Aorta (tissue), 5 donors: ENCODE results near the gene AKT3. TPM values are rescaled to one million over a fixed set of nuclear protein-coding genes. Genes with fewer than 3 reads are reported as not detected.

Experiments used
- ATAC-seq: fragments of 200-7000 bp; cut with Tn5 transposase; one replicate; pipeline ENCODE4 v1.9.1; 2022; ENCODE audit warnings: moderate library complexity; ENCODE audit not compliant: low FRiP score
- DNase-seq, 2 donors: peaks; one replicate each; pipeline ENCODE4 v3.0.0-alpha.2; 2020
- H3K27ac ChIP-seq, 2 donors: one replicate each; pipeline ENCODE4 v1.5.1; 2013; ENCODE audit warnings: low read length in 2 of 2, mild to moderate bottlenecking in 2 of 2, moderate library complexity in 2 of 2, control low read depth in 1 of 2, inconsistent platforms in 1 of 2, low read depth in 1 of 2
- H3K27me3 ChIP-seq, 2 donors: one replicate each; pipeline ENCODE4 v1.6.1; 2013; ENCODE audit warnings: control low read depth in 1 of 2, low read length in 1 of 2, mild to moderate bottlenecking in 1 of 2, moderate library complexity in 1 of 2; ENCODE audit not compliant: insufficient read depth in 2 of 2, control insufficient read depth in 1 of 2
- H3K36me3 ChIP-seq, 2 donors: one replicate each; pipeline ENCODE4 v1.6.1; 2013; ENCODE audit warnings: control low read depth in 1 of 2, low read length in 1 of 2, mild to moderate bottlenecking in 1 of 2; ENCODE audit not compliant: insufficient read depth in 2 of 2, control insufficient read depth in 1 of 2
- H3K4me1 ChIP-seq, 2 donors: one replicate each; pipeline ENCODE4 v1.6.1; 2013; ENCODE audit warnings: low read length in 2 of 2, control low read depth in 1 of 2, mild to moderate bottlenecking in 1 of 2, moderate library complexity in 1 of 2; ENCODE audit not compliant: insufficient read depth in 2 of 2, control insufficient read depth in 1 of 2
- H3K4me3 ChIP-seq, 2 donors: one replicate each; pipeline ENCODE4 v1.5.1; 2013; ENCODE audit warnings: low read length in 2 of 2, control low read depth in 1 of 2, mild to moderate bottlenecking in 1 of 2
- H3K9me3 ChIP-seq: one replicate; pipeline ENCODE4 v1.6.1; 2013; ENCODE audit warnings: mild to moderate bottlenecking, low read length; ENCODE audit not compliant: control insufficient read depth
- WGBS, 2 donors: extraction: QIAGEN DNeasy Blood & Tissue Kit; methylation state at CpG; one replicate each; pipeline ENCODE4 v1.1.7; 2013; 5-methylcytosine and 5-hydroxymethylcytosine counted together
- intact Hi-C, 2 donors: fragments of 100-400 bp; cut with DNase I; formaldehyde crosslinking; loops; one replicate each; pipeline versions ENCODE4 v1.14.2 to v1.15.0; 2022
- polyA plus RNA-seq, 2 donors: library from polyadenylated mRNA; stranded (reverse); fragments of 200-250 nt; gene quantifications; one replicate each; pipeline ENCODE4 v1.2.3, GENCODE V29; 2013
- total RNA-seq, 2 donors: library from RNA; stranded (reverse); fragmentation: NEBNext Ultra II Directional; extraction: Animal tissue kit (Norgen Biotek cat#: 25700); gene quantifications; one replicate each; pipeline ENCODE4 v1.2.1, GENCODE V29; 2021
- donor health status: healthy with polysubstance abuse.
- donor health status: Bipolar disorder and iron deficiency.
- donor health status: DM: no; HTN: no; CAD: no.
- donor health status: DM: no; HTN: no; CAD: no.
- donor health status: DM: yes; HTN: yes; CAD: no.

AKT3 gene
- total and polyA plus RNA-seq, 4 donors, result 18.6 to 177 (median 104) TPM

DNA sequence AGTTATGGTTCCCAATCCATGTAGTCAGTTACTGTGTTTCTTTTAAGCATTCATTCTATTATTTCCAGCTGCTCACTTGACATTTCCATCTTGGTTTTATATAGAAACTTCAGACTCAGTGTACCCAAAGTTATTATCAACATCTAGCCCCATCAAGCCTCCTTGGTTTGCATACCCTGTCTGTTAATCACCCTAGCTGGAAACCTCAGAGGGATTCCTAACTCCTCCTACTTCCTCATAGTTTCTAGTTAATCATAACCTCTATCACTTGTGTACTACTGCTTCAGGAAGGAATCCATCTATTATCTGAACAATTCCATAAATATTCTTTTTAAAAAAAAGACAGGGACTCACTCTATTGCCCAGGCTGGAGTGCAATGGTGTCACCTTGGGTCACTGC lies 300.9 kb downstream of the AKT3 start:
- Histone ChIP-seq H3K27me3 (no peaks in the 10 kb centered on the region), H3K27ac (no peak overlapping the region), H3K9me3 (no peaks in the 10 kb centered on the region), H3K4me3 (no peak overlapping the region), H3K4me1 (no peaks in the 10 kb centered on the region), H3K36me3 (peaks cover 0 to 3% of the 10 kb centered on the region in 2 donors)
- DNase-seq (no peak), ATAC-seq (no peak)
- intact Hi-C loops, result no loop called here

DNA sequence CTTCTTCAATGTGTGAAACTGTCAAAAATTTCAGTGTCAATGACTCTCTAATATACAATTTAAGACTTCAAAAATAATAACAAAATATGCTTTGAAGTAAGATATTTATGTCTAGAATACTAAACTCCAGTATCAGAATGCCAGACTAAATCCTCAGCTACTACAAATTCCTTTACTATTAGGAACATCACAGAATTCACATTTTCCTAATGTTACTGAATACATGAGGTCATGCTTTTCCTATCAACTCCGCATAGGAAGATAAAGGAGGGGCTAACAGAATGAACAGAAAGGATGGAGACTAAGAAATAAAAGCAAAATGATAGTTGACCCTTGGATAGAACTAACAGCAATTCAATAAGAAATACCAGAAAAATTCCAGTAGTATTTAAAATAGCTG lies 301.5 kb downstream of the AKT3 start:
- WGBS, 2 donors, result 87 to 88% methylated on average over 1 of the region's 1 CpG
- H3K36me3 ChIP-seq, result peaks cover 0 to 3% of the 10 kb centered on the region in 2 donors

DNA sequence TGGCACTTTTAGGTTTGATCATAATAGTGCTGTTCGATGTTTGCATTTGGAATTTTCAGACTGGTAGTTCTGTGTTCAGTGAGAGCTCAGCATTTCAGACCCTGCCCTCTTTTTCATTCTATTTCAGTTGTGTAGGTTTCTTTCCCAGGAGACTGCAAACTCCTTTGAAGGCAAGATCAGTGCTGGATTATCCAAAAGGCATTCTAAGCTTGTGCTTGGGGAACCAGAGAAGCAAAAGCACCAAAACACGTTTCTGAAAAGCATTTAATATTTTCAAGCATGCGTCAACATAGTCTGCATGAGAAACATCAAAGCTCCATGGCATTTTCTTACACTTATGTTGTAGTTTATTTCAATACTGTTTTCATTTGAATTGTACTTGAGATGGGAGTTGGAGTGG lies 302.2 kb downstream of the AKT3 start:
- no peaks in the 10 kb centered on the region for H3K27me3 ChIP-seq
- H3K4me1 ChIP-seq, result no peaks in the 10 kb centered on the region
- 80 to 82% methylated on average over 3 of the region's 3 CpGs for WGBS, 2 donors

More for the DNA sequence above, 301.5 kb downstream of the AKT3 start:
- Histone ChIP-seq H3K4me1 (no peaks in the 10 kb centered on the region), H3K9me3 (no peaks in the 10 kb centered on the region), H3K27me3 (no peaks in the 10 kb centered on the region), H3K4me3 (no peak overlapping the region), H3K27ac (no peak overlapping the region)
- no peak for DNase-seq
- no peak for ATAC-seq
- intact Hi-C loops, result no loop called here

DNA sequence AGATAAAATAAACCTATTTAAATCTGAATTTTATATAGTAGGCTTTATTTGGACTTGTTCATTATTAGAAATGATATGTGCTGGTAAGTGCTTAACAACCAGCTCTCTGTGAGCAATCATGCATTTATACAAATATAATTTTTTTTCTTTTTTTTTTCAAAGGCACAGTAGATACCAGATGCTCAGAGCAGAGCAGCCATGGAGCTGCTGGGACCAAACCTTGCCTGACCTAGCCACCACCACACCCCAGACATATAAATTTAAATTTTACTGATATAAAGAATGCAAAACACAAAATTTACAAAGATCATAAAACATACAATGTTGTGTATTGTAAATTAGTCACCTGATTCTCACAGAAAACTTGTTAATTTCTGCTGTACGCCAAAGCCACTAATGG lies 303.6 kb downstream of the AKT3 start:
- WGBS, 2 donors, result 0% methylated on average over 1 of the region's 1 CpG
- DNase-seq (no peak), ATAC-seq (no peak)
- Histone ChIP-seq H3K36me3 (peaks cover 0 to 3% of the 10 kb centered on the region in 2 donors), H3K27ac (no peak overlapping the region), H3K4me1 (no peaks in the 10 kb centered on the region), H3K9me3 (no peaks in the 10 kb centered on the region), H3K4me3 (no peak overlapping the region), H3K27me3 (no peaks in the 10 kb centered on the region)
- intact Hi-C loops, result no loop called here

More for the DNA sequence above, 302.2 kb downstream of the AKT3 start:
- DNase-seq (no peak), ATAC-seq (no peak)
- no peak overlapping the region for H3K4me3 ChIP-seq
- H3K27ac ChIP-seq, result no peak overlapping the region
- H3K36me3 ChIP-seq, result peaks cover 0 to 3% of the 10 kb centered on the region in 2 donors
- intact Hi-C loops, result no loop called here
- no peaks in the 10 kb centered on the region for H3K9me3 ChIP-seq

DNA sequence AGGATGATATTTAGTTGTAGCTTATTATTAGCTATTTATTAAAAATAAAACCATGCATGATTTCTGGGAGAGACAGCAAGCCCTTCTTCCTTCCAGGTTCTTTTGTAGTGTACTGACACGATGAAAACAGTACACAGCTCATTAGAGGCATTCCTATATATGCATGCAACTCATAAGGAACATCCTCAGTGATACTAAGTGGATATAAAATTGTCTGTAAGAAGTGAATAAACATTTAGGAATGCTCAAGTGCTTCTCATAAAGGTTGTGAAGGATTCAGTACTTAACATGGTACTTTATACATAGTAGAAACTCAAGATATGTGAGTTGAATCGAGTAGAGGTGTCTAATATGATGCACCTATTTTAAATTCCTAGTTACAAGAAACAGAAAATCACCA lies 306.5 kb downstream of the AKT3 start:
- 95 to 100% methylated on average over 2 of the region's 2 CpGs for WGBS, 2 donors
- H3K27ac ChIP-seq, result no peak overlapping the region
- H3K27me3 ChIP-seq, result no peaks in the 10 kb centered on the region
- ATAC-seq (no peak), DNase-seq (no peak)
- no peaks in the 10 kb centered on the region for H3K4me1 ChIP-seq
- no peak overlapping the region for H3K4me3 ChIP-seq
- no peaks in the 10 kb centered on the region for H3K9me3 ChIP-seq
- peaks cover 0 to 3% of the 10 kb centered on the region in 2 donors for H3K36me3 ChIP-seq
- intact Hi-C loops, result no loop called here

DNA sequence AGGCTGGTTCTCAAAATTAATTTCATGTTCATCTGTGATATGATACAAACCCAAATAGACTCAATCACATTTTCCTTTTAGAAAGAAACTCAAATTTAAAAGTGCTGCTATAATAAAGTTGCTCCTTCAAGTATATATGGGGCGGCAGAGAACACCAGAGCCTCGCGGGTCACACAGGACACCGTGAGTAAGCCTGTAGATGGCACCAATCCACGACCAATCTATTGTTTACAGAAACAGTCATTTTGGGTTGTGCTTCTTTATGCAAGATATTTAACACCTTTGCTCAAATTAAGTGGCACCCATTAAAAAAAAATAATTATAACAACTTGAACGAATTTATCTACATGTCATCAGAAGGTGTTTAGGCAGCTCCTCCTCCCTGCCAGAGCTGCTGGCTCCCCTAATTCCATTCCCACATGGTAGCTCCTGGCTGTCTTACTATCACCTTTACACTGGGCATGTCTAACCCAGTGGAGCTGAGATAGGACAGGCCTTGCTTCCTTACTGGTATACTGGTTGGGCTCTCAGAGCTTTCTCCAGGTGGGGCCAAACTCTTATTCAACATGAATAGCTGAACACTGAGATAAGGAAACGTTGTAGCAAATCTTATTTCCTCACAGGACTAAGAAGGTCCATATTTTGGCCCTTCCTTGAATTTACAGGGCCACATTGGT lies 307.2 kb downstream of the AKT3 start:
- H3K4me1 ChIP-seq, result no peaks in the 10 kb centered on the region
- H3K27ac ChIP-seq, result no peak overlapping the region
- H3K36me3 ChIP-seq, result peaks cover 0 to 3% of the 10 kb centered on the region in 2 donors
- no peak overlapping the region for H3K4me3 ChIP-seq
- no peak for DNase-seq
- no peak for ATAC-seq
- H3K9me3 ChIP-seq, result no peaks in the 10 kb centered on the region
- WGBS, 2 donors, result 70 to 82% methylated on average over 7 of the region's 7 CpGs
- H3K27me3 ChIP-seq, result no peaks in the 10 kb centered on the region
- intact Hi-C loops, result no loop called here

DNA sequence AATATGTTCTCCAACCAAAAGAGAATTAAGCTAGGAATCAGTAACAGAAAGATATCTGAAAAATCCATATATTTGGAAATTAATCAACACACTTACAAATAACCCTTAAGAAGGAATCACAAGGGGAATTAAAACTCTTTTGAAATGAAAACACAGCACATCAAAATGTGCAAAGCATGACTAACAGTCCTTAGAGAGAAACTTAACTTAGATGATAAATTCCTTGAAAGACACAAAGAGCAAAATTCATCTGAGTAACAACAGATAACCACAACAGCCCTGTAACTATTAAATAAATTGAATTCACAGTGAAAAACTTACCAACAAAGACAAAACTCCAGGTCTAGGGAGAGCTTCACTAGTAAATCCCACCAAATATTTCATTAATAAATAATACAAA lies 310.4 kb downstream of the AKT3 start:
- ATAC-seq (no peak), DNase-seq (no peak)
- Histone ChIP-seq H3K36me3 (peaks cover 0 to 3% of the 10 kb centered on the region in 2 donors), H3K4me1 (no peaks in the 10 kb centered on the region), H3K4me3 (no peak overlapping the region), H3K27ac (no peak overlapping the region), H3K9me3 (no peaks in the 10 kb centered on the region), H3K27me3 (no peaks in the 10 kb centered on the region)
- intact Hi-C loops, result no loop called here

DNA sequence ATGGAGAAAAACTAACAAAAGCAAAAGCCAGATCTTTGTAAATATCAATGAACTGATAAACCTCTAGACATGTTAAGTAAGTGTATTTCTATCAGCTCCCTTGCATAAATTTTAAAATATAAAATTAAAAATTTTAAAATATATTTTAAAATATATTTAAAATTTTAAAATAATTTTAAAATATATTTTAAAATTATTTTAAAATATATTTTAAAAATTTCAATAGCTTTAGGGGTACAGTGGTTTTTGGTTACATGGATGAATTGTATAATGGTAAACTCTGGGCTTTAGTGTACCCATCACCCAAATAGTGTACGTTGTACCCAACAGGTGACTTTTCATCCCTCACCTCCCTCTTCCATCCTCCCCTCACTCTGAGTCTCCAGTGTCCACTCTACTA lies 315.0 kb downstream of the AKT3 start:
- Histone ChIP-seq H3K27me3 (no peaks in the 10 kb centered on the region), H3K4me3 (no peak overlapping the region), H3K36me3 (no peaks in the 10 kb centered on the region), H3K4me1 (no peaks in the 10 kb centered on the region), H3K27ac (no peak overlapping the region), H3K9me3 (no peaks in the 10 kb centered on the region)
- WGBS, 2 donors, result 97 to 100% methylated on average over 1 of the region's 1 CpG
- DNase-seq, result no peak
- intact Hi-C loops, result no loop called here
- no peak for ATAC-seq

DNA sequence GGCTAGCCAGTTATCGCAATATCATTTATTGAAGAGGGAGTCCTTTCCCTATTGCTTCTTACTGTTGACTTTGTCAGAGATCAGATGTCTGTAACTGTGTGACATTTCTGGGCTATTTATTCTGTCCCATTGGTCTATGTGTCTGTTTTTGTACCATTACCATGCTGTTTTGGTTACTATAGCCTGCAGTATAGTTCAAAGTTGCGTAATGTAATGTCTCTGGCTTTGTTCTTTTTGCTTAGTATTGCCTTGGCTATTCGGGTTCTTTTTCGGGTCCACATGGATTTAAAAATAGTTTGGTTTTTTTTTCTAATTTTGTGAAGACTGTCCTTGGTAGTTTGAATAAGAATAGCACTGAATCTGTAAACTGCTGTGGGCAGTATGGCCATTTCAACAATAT lies 320.5 kb downstream of the AKT3 start:
- intact Hi-C loops, result no loop called here
- no peak for ATAC-seq

More for the DNA sequence above, 320.5 kb downstream of the AKT3 start:
- no peaks in the 10 kb centered on the region for H3K36me3 ChIP-seq
- H3K9me3 ChIP-seq, result no peaks in the 10 kb centered on the region
- whole genome bisulfite sequencing, 2 donors, result 91 to 94% methylated on average over 4 of the region's 4 CpGs
- peaks cover 0 to 4% of the 10 kb centered on the region in 2 donors for H3K4me1 ChIP-seq
- no peaks in the 10 kb centered on the region for H3K27me3 ChIP-seq
- DNase-seq, result no peak
- no peak overlapping the region for H3K4me3 ChIP-seq
- no peak overlapping the region for H3K27ac ChIP-seq
